Testis (tissue), 2 donors: ENCODE data around the gene SAT2.

Source experiments
- POLR2A ChIP-seq: fragments of 450-650 bp; IDR thresholded peaks from one replicate; pipeline ENCODE4 v1.6.1; 2017; ENCODE audit warnings: antibody characterized with exemption, mild to moderate bottlenecking, moderate library complexity
- TF ChIP-seq, protein P1 (sequence below), 3 experiments: fragments of 450-650 bp in 2 of 3; fragments of 200-600 bp in 1 of 3; sonication (generic) in 1 of 3; IDR thresholded peaks; one replicate each; pipeline ENCODE4 v1.5.1; 2016 to 2019; ENCODE audit warnings: antibody characterized with exemption in 3 of 3, mild to moderate bottlenecking in 2 of 3, moderate library complexity in 1 of 3

DNA sequence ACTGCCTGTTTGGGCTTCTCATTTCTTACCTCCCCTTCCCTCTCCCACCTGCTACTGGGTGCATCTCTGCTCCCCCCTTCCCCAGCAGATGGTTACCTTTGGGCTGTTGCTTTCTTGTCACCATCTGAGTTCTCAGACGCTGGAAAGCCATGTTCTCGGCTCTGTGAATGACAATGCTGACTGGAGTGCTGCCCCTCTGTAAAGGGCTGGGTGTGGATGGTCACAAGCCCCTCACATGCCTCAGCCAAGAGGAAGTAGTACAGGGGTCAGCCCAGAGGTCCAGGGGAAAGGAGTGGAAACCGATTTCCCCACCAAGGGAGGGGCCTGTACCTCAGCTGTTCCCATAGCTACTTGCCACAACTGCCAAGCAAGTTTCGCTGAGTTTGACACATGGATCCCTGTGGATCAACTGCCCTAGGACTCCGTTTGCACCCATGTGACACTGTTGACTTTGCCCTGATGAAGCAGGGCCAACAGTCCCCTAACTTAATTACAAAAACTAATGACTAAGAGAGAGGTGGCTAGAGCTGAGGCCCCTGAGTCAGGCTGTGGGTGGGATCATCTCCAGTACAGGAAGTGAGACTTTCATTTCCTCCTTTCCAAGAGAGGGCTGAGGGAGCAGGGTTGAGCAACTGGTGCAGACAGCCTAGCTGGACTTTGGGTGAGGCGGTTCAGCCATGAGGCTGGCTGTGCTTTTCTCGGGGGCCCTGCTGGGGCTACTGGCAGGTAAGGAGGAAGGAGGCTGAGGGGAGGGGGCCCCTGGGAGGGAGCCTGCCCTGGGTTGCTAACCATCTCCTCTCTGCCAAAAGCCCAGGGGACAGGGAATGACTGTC lies 48.4 kb downstream of the SAT2 start, which contains the start of gene CD68:
- TF ChIP-seq POLR2A: no peak
- TF ChIP-seq, protein P1, sequence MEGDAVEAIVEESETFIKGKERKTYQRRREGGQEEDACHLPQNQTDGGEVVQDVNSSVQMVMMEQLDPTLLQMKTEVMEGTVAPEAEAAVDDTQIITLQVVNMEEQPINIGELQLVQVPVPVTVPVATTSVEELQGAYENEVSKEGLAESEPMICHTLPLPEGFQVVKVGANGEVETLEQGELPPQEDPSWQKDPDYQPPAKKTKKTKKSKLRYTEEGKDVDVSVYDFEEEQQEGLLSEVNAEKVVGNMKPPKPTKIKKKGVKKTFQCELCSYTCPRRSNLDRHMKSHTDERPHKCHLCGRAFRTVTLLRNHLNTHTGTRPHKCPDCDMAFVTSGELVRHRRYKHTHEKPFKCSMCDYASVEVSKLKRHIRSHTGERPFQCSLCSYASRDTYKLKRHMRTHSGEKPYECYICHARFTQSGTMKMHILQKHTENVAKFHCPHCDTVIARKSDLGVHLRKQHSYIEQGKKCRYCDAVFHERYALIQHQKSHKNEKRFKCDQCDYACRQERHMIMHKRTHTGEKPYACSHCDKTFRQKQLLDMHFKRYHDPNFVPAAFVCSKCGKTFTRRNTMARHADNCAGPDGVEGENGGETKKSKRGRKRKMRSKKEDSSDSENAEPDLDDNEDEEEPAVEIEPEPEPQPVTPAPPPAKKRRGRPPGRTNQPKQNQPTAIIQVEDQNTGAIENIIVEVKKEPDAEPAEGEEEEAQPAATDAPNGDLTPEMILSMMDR (IDR thresholded peaks at IDR 0.05): no peak
